Activated T-helper 1 cell treated with Interleukin-2 at 50 U/mL for 16 hours (primary cell): Measurements from ENCODE around the gene HSPA1A.

Experiments used
- DNase-seq: peaks from one replicate; pipeline ENCODE4 v3.0.0-alpha.2; 2020; ENCODE audit warnings: low read depth

Gene HSPA1A

GRCh38 chr6:31815025-31815838, at the start of gene HSPA1A, which contains the start of gene HSPA1L:
HSPA1A (plus strand) TSS chr6:31815543; CDS start chr6:31815757, 214 bp downstream.
HSPA1L (minus strand) TSS chr6:31815283; CDS start chr6:31811972, 3,311 bp downstream.
- DNase-seq = peak; percentile 45

GRCh38 chr6:31765559-31765909, 49.8 kb upstream of the HSPA1A start:
- no peak for DNase-seq

- no peak for DNase-seq
Observed at GRCh38 chr6:31765910-31766794, 49.2 kb upstream of the HSPA1A start.

- no peak for DNase-seq
Observed at GRCh38 chr6:31767096-31767645, 48.2 kb upstream of the HSPA1A start.

GRCh38 chr6:31768363-31769257, 46.7 kb upstream of the HSPA1A start:
- DNase-seq = no peak

- peak; percentile 63 for DNase-seq
Observed at GRCh38 chr6:31769684-31770371, 45.5 kb upstream of the HSPA1A start.

GRCh38 chr6:31770860-31771259, 44.5 kb upstream of the HSPA1A start:
- no peak for DNase-seq

GRCh38 chr6:31771992-31772358, 43.4 kb upstream of the HSPA1A start:
- no peak for DNase-seq

GRCh38 chr6:31775184-31775583, 40.2 kb upstream of the HSPA1A start:
- DNase-seq = no peak

- no peak for DNase-seq
Observed at GRCh38 chr6:31775633-31776484, 39.5 kb upstream of the HSPA1A start.

- DNase-seq = no peak
Observed at GRCh38 chr6:31776485-31776988, 38.8 kb upstream of the HSPA1A start.

GRCh38 chr6:31776989-31777666, 38.2 kb upstream of the HSPA1A start, which contains the start of gene VWA7:
VWA7 (minus strand) TSS chr6:31777328; CDS start chr6:31776779, 549 bp downstream.
- DNase-seq = peak; percentile 46

GRCh38 chr6:31777667-31778050, 37.7 kb upstream of the HSPA1A start:
- DNase-seq = no peak

- no peak for DNase-seq
Observed at GRCh38 chr6:31778193-31778592, 37.1 kb upstream of the HSPA1A start.

GRCh38 chr6:31778999-31779885, 36.1 kb upstream of the HSPA1A start:
- DNase-seq = no peak

GRCh38 chr6:31779908-31780307, 35.4 kb upstream of the HSPA1A start:
- DNase-seq = no peak

- DNase-seq = no peak
Observed at GRCh38 chr6:31780507-31781243, 34.7 kb upstream of the HSPA1A start.
